Skeletal muscle tissue (tissue), 4 donors: ENCODE results near the gene LRRC41. TPM values are rescaled to one million over a fixed set of nuclear protein-coding genes. Genes with fewer than 3 reads are reported as not detected.
"Not testable (repeated sequence)": the region's sequence is repeated elsewhere in the genome, so short reads cannot be mapped to it uniquely, and the experiment has no call there.

Experiments
- H3K27ac ChIP-seq: one replicate; pipeline ENCODE4 v1.7.0; 2013; ENCODE audit warnings: mild to moderate bottlenecking, low read depth, low read length, inconsistent platforms
- H3K27me3 ChIP-seq, 3 donors: one replicate each; pipeline ENCODE4 v1.7.0; 2013; ENCODE audit warnings: low read length in 3 of 3; ENCODE audit not compliant: control insufficient read depth in 3 of 3, insufficient read depth in 3 of 3
- H3K36me3 ChIP-seq, 3 donors: one replicate each; pipeline ENCODE4 v1.7.0; 2013; ENCODE audit warnings: low read length in 3 of 3; ENCODE audit not compliant: control insufficient read depth in 3 of 3, insufficient read depth in 3 of 3
- H3K4me1 ChIP-seq, 3 donors: one replicate each; pipeline ENCODE4 v1.7.0; 2013; ENCODE audit warnings: low read length in 3 of 3, mild to moderate bottlenecking in 3 of 3; ENCODE audit not compliant: control insufficient read depth in 3 of 3, insufficient read depth in 3 of 3
- H3K4me3 ChIP-seq, 3 donors: one replicate each; pipeline ENCODE4 v1.7.0; 2013; ENCODE audit warnings: low read length in 3 of 3
- H3K9ac ChIP-seq, 3 donors: one replicate each; pipeline ENCODE4 v1.7.0; 2013; ENCODE audit warnings: low read length in 3 of 3, mild to moderate bottlenecking in 3 of 3, moderate library complexity in 2 of 3, low read depth in 1 of 3
- H3K9me3 ChIP-seq, 3 donors: one replicate each; pipeline ENCODE4 v1.7.0; 2013; ENCODE audit warnings: low read length in 3 of 3; ENCODE audit not compliant: control insufficient read depth in 3 of 3
- total RNA-seq: library from RNA; depleted of rRNA; stranded (reverse); fragments of >200 nt; gene quantifications from one replicate; pipeline ENCODE4 v1.2.3, GENCODE V29; 2014
- donor health status: Osteomylitis.

The LRRC41 gene
- total RNA-seq, 1 donor from 2014 or later, result 55.8 TPM

DNA sequence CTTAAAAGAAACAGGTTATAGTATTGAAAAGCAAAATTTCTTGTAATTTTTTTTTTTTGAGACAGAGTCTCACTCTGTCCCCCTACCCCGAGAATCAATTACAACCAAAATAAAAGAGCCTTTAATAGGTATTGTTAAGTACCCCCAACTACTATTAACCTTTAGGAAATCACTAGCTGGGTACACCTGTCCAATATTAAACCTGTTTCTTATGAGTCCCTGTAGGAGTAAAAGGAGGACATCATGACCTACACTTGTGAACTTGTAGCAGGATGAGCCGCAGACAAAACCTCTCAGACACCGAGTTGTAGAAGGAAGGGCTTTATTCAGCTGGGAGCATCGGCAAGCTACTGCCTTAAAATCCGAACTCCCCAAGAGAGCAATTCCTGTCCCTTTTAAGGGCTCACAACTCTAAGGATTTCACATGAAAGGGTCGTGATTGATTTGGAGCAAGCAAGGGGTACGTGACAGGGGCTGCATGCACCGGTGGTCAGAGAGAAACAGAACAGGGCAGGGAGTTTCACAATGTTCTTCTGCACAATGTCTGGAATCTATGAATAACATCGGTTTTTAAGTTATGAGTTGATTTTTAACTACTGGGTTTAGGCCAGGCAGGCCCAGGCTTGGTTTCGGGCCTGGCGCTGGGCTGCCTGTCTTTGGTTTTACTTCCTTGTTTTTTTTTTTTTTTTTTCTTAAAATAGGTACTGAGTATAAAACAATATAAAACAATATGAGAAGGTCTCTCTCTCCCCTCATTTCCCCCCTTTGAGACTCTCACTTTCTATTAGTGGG is 22.1 kb upstream of the LRRC41 start:
- not testable (repeated sequence) for H3K27me3 ChIP-seq, H3K36me3 ChIP-seq, H3K9ac ChIP-seq, H3K27ac ChIP-seq, H3K4me1 ChIP-seq, H3K4me3 ChIP-seq, H3K9me3 ChIP-seq

DNA sequence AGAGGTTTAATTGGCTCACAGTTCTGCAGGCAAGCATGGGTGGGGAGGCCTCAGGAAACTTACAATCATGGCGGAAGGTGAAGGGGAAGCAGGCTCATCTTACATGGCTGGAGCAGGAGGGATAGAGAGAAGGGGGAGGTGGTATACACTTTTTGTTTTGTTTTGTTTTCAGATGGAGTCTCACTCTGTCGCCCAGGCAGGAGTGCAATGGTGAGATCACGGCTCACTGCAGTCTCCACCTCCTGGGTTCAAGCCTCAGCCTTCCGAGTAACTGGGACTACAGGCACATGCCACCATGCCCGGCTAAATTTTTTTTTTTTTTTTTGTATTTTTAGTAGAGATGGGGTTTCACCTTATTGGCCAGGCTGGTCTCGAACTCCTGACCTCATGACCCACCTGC is 18.8 kb upstream of the LRRC41 start:
- H3K27me3 ChIP-seq, H3K9me3 ChIP-seq, H3K36me3 ChIP-seq, H3K4me3 ChIP-seq, H3K27ac ChIP-seq, H3K9ac ChIP-seq, H3K4me1 ChIP-seq: not testable (repeated sequence)

- peaks cover 7 to 16% (median 13%) of the 10 kb centered on the region in 3 donors for H3K36me3 ChIP-seq
- H3K4me1 ChIP-seq, H3K27ac ChIP-seq, H3K4me3 ChIP-seq, H3K9ac ChIP-seq, H3K27me3 ChIP-seq, H3K9me3 ChIP-seq: not testable (repeated sequence)
Observed at GRCh38 chr1:46319960-46320914, 16.8 kb upstream of the LRRC41 start.

DNA sequence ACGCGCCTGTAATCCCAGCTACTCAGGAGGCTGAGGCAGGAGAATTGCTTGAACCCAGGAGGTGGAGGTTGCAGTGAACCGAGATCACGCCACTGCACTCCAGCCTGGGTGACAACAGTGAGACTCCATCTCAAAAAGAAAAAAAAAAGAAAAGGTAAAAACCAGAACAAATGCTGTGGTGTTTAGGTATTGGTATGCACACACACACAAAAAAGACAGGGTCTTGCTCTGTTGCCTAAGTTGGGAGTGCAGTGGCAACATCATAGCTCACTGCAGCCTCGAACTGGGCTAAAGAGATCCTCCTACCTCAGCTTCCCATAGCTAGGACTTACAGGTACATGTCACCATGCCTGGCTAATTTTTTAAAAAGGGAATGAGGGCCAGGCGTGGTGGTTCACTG is 15.9 kb upstream of the LRRC41 start:
- H3K9ac ChIP-seq, H3K4me3 ChIP-seq, H3K4me1 ChIP-seq, H3K9me3 ChIP-seq, H3K27ac ChIP-seq, H3K27me3 ChIP-seq: not testable (repeated sequence)
- peaks cover 12 to 20% (median 20%) of the 10 kb centered on the region in 3 donors for H3K36me3 ChIP-seq

GRCh38 chr1:46317323-46317722 is 13.9 kb upstream of the LRRC41 start:
- no peak overlapping the region for H3K27ac ChIP-seq
- H3K36me3 ChIP-seq, result peaks cover 27 to 32% (median 31%) of the 10 kb centered on the region in 3 donors
- H3K9ac ChIP-seq, result no peak overlapping the region
- H3K27me3 ChIP-seq, result no peaks in the 10 kb centered on the region
- no peak overlapping the region for H3K4me3 ChIP-seq
- H3K4me1 ChIP-seq, result no peaks in the 10 kb centered on the region
- no peaks in the 10 kb centered on the region for H3K9me3 ChIP-seq

DNA sequence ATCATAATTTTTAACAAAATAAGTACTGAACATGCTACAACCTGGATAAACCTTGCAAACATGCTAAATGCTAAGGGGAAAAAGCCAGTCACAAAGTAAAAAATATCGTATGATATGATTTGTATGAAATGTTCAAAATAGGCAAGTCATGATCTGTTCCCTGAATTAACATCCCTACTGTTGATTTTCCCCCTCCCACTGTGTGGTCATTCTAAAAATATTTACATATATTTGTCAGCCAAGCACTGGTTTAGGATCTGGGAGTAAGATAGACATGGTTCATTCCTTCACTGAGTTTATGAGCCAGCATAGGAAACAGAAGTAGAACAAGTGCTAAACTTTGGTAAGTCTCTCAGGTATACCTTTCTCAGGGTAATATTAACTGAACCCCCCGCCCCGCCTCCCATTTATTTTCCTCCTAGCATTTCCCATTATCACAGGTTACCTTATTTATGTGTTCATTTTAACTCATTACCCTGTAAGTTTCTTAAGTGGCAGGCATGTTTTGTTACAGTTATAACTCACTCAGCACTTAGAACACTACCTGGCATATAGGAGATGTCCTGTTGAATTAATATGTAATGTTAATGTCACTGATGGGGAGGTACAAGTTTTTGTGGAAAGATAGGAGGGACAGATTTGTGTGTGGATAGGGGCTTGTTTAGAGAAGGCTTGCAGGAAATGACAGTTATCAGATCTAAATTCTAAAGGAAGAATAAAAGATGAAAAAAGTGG is 12.4 kb upstream of the LRRC41 start:
- Histone ChIP-seq H3K36me3 (peaks cover 32 to 39% (median 37%) of the 10 kb centered on the region in 3 donors), H3K27ac (no peak overlapping the region), H3K9me3 (no peaks in the 10 kb centered on the region), H3K4me3 (no peak overlapping the region), H3K27me3 (no peaks in the 10 kb centered on the region), H3K4me1 (no peaks in the 10 kb centered on the region), H3K9ac (no peak overlapping the region)

DNA sequence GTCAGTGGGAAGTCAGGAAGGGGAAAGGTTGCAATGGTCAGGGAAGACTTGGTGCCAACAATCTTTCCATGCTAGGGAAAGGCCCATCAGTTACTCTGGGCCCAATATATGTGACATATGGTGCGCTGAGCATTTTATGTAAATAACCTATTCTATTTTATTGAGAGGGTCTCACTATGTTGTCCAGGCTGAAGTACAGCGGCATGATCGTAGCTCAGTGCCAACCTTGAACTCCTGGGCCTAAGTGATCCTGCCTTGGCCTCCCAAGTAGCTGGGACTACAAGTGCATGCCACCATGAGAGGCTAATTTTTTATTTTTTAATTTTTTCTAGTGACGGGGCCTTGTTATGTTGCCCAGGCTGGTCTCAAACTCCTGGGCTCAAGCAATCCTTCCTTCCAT is 6.9 kb upstream of the LRRC41 start:
- Histone ChIP-seq H3K27me3 (no peaks in the 10 kb centered on the region), H3K4me1 (peaks cover 6 to 19% (median 8%) of the 10 kb centered on the region in 3 donors), H3K36me3 (peaks cover 39 to 40% (median 40%) of the 10 kb centered on the region in 3 donors), H3K4me3 (no peak overlapping the region), H3K9me3 (no peaks in the 10 kb centered on the region), H3K27ac (no peak overlapping the region), H3K9ac (no peak overlapping the region)

DNA sequence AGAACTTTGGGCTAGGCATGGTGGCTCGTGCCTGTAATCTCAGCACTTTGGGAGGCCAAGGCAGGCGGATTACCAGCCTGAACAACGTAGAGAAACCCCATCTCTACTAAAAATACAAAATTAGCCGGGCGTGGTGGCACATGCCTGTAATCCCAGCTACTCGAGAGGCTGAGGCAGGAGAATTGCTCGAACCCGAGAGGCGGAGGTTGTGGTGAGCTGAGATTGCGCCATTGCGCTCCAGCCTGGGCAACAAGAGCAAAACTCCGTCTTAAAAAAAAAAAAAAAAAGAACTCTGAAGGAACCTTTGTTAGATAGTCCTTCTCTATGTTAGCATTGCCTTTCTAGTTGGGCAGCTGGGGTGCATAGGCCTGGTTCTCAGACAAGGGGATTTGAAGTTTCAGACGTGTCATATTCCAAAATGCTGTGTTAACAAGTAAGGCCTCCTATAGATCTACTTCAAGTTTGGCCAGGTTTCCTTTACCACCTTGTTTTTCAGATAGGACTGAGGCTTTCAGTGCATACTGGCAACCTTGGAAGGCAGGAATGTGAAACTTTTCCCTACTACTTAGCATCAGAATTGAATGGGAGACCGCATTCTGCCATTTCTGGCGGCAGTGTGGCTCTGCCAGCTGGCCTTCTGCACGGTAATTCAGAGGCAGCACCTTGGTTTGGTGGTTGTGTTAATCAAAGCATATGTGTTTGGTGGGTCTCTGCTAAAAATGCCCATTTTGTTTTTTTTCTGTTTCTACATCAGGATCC is 6.2 kb upstream of the LRRC41 start:
- no peaks in the 10 kb centered on the region for H3K27me3 ChIP-seq
- H3K9ac ChIP-seq, result no peak overlapping the region
- no peaks in the 10 kb centered on the region for H3K9me3 ChIP-seq
- H3K4me3 ChIP-seq, result no peak overlapping the region
- H3K4me1 ChIP-seq, result peaks cover 13 to 24% (median 15%) of the 10 kb centered on the region in 3 donors
- peaks cover 35 to 36% (median 36%) of the 10 kb centered on the region in 3 donors for H3K36me3 ChIP-seq
- H3K27ac ChIP-seq, result no peak overlapping the region

GRCh38 chr1:46306159-46306530 is 2.7 kb upstream of the LRRC41 start:
- Histone ChIP-seq H3K27me3 (no peaks in the 10 kb centered on the region), H3K4me1 (peaks cover 24 to 31% (median 24%) of the 10 kb centered on the region in 3 donors), H3K4me3 (no peak overlapping the region), H3K36me3 (peaks cover 14 to 16% (median 16%) of the 10 kb centered on the region in 3 donors), H3K9me3 (no peaks in the 10 kb centered on the region), H3K27ac (no peak overlapping the region), H3K9ac (no peak overlapping the region)
